ENCODE measurements around the gene ZNF407.

Gene ZNF407

GRCh38 chr18:75110311-75110710 is 512.6 kb downstream of the ZNF407 start:
- DNase-seq = no peak

GRCh38 chr18:75110846-75111415 is 513.3 kb downstream of the ZNF407 start:
- no peak for DNase-seq

DNA sequence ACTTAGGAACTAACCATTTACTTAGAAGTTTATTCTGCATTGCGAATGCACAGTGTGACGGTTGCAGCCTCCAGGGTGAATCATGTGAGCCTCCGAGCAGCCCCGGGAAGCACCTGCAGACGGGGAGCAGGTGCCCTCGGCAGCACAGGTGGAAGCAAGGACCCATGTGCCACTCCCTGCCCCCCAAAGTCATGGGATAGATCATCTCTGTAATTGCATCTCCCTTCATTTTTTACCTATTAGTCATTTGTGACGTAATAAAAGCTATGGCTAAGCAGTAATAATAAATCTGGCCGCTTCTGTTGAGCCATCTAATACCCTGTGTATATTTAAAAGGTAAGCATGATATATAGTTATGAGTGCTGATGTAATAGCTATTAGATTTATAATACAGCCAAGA is 514.1 kb downstream of the ZNF407 start:
- no peak for DNase-seq

DNA sequence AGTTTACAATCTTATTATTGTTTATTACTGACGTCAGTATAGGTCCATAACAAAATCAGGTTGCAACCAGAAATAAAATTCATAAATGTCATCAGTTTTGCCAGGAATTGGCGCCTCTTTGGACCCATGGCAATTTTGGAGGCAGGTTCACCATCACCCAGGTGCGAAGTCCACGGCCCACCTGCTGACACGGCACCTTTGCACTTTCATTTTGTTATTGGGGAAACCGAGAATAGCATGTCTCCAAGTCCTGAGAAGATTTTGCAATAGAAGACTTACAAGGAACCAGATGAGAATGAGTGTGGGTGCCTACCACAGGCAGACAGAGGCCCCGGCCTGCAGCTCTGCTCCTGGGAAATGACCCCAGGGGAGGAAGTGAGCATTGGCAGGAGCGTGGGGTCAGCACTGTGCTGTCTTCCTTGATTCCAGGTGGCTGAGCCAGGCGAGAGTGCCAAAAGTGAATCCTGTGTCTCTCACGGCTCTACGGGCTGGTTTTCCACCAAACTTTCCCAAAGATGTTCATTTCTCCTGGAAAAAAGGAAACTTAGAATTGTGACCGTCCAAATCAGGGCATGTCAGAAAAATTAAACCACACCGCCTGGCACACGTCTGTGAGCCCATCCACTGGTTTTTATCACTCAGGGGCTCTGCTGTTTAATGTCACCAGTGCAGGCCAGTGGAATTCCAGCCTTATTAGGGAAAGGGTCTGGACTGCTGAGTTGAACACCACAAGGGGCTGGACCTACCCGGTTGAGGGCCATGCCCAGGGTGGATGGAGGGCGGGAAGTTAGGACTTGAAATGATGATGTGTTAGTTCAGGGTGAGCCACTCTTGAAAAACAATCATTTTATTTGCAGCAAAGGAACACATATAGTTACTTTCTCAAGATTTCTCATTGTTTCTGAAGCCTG is 514.8 kb downstream of the ZNF407 start:
- no peak for DNase-seq

GRCh38 chr18:75113455-75113854 is 515.8 kb downstream of the ZNF407 start:
- DNase-seq = no peak

- DNase-seq = no peak
These were observed 516.6 kb downstream of the ZNF407 start for GRCh38 chr18:75114231-75114764.

Measured in hematopoietic multipotent progenitor cell treated with erythropoietin and hydrocortisone succinate and interleukin-3 and kit ligand, for 8 days (in vitro differentiated cells).